Measurements from ENCODE around the gene AIP. TPM values are rescaled to one million over a fixed set of nuclear protein-coding genes. Genes with fewer than 3 reads are reported as not detected.
A peak's percentile ranks its signal among the peaks of the same experiment; 100 is the strongest.
"Not testable (repeated sequence)": the region's sequence is repeated elsewhere in the genome, so short reads cannot be mapped to it uniquely, and the experiment has no call there.

AIP gene
- total and polyA plus RNA-seq, 3 donors from 2014 or later: 34.6 to 61.7 (median 60.7) TPM

DNA sequence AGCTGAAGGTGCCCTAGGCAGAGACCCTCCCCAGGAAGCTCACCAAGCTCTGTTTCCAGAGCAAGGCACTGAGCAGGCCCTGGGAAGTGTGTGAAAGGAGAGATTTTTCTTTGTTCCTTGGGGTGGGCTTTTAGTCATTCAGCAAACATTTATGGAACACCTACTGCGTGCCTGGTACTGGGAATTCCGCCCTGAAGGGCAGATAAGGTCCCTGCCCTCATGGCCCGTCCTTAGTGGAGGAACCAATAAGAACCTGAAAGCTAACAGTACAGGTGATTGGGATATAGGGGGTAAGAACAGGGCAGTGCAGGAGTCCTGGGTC is 17.7 kb upstream of the AIP start:
- 54 to 79% methylated on average over 3 of the region's 3 CpGs for WGBS, 2 donors
- no peak for DNase-seq
- intact Hi-C loops (cut with DNase I; ENCODE audit: low total_unique reads): no loop called here
- Histone ChIP-seq H3K4me1 (peaks cover 12% of the 10 kb centered on the region), H3K27me3 (no peaks in the 10 kb centered on the region), H3K27ac (peak overlapping the region; percentile 85 to 87), H3K36me3 (ENCODE audit: low read depth, missing control alignments) (no peaks in the 10 kb centered on the region), H3K4me3 (peak overlapping the region; percentile 49 to 66), H3K9me3 (no peaks in the 10 kb centered on the region)
- no peak for TF ChIP-seq POLR2A (IDR thresholded peaks at IDR 0.05)
- TF ChIP-seq, protein P1, sequence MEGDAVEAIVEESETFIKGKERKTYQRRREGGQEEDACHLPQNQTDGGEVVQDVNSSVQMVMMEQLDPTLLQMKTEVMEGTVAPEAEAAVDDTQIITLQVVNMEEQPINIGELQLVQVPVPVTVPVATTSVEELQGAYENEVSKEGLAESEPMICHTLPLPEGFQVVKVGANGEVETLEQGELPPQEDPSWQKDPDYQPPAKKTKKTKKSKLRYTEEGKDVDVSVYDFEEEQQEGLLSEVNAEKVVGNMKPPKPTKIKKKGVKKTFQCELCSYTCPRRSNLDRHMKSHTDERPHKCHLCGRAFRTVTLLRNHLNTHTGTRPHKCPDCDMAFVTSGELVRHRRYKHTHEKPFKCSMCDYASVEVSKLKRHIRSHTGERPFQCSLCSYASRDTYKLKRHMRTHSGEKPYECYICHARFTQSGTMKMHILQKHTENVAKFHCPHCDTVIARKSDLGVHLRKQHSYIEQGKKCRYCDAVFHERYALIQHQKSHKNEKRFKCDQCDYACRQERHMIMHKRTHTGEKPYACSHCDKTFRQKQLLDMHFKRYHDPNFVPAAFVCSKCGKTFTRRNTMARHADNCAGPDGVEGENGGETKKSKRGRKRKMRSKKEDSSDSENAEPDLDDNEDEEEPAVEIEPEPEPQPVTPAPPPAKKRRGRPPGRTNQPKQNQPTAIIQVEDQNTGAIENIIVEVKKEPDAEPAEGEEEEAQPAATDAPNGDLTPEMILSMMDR (IDR thresholded peaks at IDR 0.05): no peak

DNA sequence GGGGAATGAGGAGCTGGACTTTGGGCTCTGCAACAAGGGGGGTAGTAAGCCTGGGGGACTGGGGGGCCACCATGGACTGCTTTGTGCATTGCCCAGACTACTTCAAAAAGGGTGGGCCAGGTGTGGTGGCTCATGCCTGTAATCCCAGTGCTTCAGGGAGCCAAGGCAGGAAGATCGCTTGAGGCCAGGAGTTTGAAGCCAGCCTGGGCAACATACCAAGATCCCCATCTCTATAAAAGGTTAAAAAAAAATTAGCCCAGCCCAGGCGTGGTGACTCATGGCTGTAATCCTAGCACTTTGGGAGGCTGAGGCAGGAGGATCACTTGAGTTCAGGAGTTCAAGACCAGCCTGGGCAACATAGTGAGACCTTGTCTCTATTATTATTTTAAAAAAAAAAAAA is 17.3 kb upstream of the AIP start:
- peaks cover 12% of the 10 kb centered on the region for H3K4me1 ChIP-seq
- 79 to 84% methylated on average over 2 of the region's 2 CpGs for WGBS, 2 donors
- H3K9me3 ChIP-seq; DNase-seq; intact Hi-C loops (cut with DNase I; ENCODE audit: low total_unique reads); H3K36me3 ChIP-seq (ENCODE audit: low read depth, missing control alignments); H3K27me3 ChIP-seq; H3K4me3 ChIP-seq: not testable (repeated sequence)
- peak overlapping the region in 1 of 2 donors; percentile 85 for H3K27ac ChIP-seq

DNA sequence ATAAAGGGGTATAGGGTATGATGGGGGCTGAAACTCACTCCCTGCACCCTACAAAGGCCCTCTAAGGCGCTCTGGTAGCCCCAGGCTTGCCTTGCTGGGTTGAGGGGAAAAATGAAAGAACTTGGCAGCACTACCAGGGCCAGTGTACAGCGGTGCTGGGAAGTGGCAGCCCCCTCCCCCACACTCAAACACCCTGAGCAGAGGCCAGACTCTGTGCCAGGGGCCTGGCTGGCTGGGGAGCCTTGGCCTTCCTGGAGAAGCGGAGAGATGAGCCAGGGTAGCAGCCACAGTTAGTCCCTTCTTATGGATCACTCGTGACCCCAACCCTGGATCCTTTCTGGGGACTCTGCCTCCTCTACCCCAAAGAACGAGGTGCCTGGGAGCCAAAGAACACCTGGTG is 16.5 kb upstream of the AIP start:
- H3K27me3 ChIP-seq: no peaks in the 10 kb centered on the region
- H3K27ac ChIP-seq: no peak overlapping the region
- intact Hi-C loops (cut with DNase I; ENCODE audit: low total_unique reads): no loop called here
- H3K4me1 ChIP-seq: peaks cover 12% of the 10 kb centered on the region
- H3K36me3 ChIP-seq (ENCODE audit: low read depth, missing control alignments): no peaks in the 10 kb centered on the region
- H3K9me3 ChIP-seq: no peaks in the 10 kb centered on the region
- no peak overlapping the region for H3K4me3 ChIP-seq
- DNase-seq: no peak
- no peak for TF ChIP-seq POLR2A (IDR thresholded peaks at IDR 0.05)
- TF ChIP-seq, protein P1 (IDR thresholded peaks at IDR 0.05): no peak
- WGBS, 2 donors: 76 to 86% methylated on average over 5 of the region's 5 CpGs

DNA sequence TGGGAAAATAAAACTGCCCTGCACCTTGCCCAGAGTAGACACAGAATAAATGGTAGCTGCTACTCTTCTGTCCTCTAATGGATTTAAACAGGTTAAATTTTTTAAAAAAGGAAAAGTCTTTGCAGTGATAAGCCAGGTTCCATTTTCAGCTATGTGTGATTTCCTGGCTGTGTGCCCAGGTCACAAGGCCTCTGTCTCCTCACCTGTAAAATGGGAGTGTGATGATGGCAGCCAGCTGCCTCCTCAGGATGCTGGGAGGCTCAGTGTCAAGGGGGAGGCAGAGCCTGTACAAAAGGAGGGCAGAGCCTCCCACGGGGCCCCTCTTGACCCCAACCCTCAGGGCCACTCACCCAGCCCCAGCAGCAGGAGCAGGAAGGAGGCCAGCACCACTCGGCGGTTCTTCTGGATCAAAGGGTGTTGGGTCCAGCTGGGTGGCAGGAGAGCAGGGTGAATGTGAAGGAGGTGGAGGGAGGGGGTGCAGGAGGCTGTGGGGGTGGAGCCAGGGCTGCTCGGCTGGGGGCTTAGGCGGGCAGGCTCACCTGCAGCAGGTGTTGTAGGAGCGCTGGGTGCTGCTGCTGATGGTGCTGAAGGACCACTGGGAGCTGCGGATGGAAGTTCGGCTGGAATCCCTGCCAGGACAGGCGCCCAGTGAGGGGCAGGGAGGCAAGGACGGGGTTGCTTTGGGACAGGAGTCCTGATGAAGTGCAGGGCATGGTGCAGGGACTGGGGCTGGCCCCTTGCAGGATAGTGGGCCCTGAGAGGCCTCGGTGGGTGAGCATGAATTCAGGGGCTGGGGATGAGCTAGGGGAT is 15.7 kb upstream of the AIP start:
- Histone ChIP-seq H3K9me3 (no peaks in the 10 kb centered on the region), H3K4me1 (peaks cover 12% of the 10 kb centered on the region), H3K27ac (no peak overlapping the region), H3K4me3 (no peak overlapping the region), H3K36me3 (ENCODE audit: low read depth, missing control alignments) (no peaks in the 10 kb centered on the region), H3K27me3 (no peaks in the 10 kb centered on the region)
- DNase-seq: no peak
- intact Hi-C loops (cut with DNase I; ENCODE audit: low total_unique reads): no loop called here
- TF ChIP-seq POLR2A (IDR thresholded peaks at IDR 0.05): no peak
- TF ChIP-seq, protein P1 (IDR thresholded peaks at IDR 0.05): no peak
- WGBS, 2 donors: 70 to 80% methylated on average over 11 of the region's 11 CpGs

DNA sequence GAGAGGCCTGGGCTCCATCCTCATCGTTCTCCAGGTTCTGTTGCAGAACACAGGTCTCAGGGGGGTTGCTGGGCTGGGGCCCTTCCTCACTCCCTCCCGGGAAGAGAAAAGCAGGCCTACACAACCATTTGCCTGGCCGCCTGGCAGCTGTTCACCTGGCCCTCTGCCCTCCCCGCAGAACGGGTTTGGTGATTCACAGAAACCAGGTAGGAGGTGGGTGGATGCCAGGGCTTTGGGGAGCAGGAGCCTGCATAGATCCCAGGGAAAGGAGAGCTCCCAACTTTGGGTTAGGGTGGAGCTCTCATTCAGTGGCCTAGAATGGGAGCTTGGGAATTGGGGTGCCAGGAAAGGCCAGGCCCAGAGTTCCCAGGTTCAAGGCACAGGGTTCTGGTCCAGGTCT is 14.8 kb upstream of the AIP start:
- H3K4me1 ChIP-seq: peaks cover 12% of the 10 kb centered on the region
- WGBS, 2 donors: 3 to 12% methylated on average over 5 of the region's 5 CpGs

DNA sequence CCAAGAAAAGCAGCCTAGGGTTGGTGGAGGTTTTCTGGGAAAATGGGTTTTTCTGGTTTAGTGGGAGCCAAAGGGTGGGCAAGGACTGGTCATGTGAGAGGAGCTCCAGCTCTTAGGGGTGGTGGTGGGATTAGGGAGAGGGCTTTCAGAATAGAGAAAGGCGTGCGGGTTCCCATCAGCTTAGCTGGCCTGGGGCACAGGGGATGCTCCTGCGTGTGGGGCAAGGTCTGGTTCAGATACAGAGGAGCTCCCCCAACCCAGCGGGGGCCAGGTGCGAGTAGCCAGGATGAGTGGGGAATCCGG is 14.4 kb upstream of the AIP start:
- TF ChIP-seq, protein P1 (IDR thresholded peaks at IDR 0.05): no peak
- TF ChIP-seq POLR2A (IDR thresholded peaks at IDR 0.05): no peak
- Histone ChIP-seq H3K9me3 (no peaks in the 10 kb centered on the region), H3K27ac (peak overlapping the region; percentile 68 to 91), H3K27me3 (no peaks in the 10 kb centered on the region), H3K36me3 (ENCODE audit: low read depth, missing control alignments) (no peaks in the 10 kb centered on the region), H3K4me3 (peak overlapping the region; percentile 77 to 90), H3K4me1 (peaks cover 12% of the 10 kb centered on the region)
- 0 to 2% methylated on average over 5 to 6 of the region's 6 CpGs for WGBS, 2 donors
- no peak for DNase-seq
- intact Hi-C loops (cut with DNase I; ENCODE audit: low total_unique reads): no loop called here

More for the DNA sequence above, 14.8 kb upstream of the AIP start:
- no peaks in the 10 kb centered on the region for H3K9me3 ChIP-seq
- peak overlapping the region in 1 of 2 donors; percentile 91 for H3K27ac ChIP-seq
- TF ChIP-seq POLR2A (IDR thresholded peaks at IDR 0.05): no peak
- H3K4me3 ChIP-seq: peak overlapping the region; percentile 77 to 90
- no peaks in the 10 kb centered on the region for H3K36me3 ChIP-seq (ENCODE audit: low read depth, missing control alignments)
- DNase-seq: no peak
- H3K27me3 ChIP-seq: no peaks in the 10 kb centered on the region
- intact Hi-C loops (cut with DNase I; ENCODE audit: low total_unique reads): no loop called here

All from testis (tissue), 3 donors.